ENCODE data around the gene TATDN3. TPM values are rescaled to one million over a fixed set of nuclear protein-coding genes. Genes with fewer than 3 reads are reported as not detected.
A peak's percentile ranks its signal among the peaks of the same experiment; 100 is the strongest.
"Not testable (repeated sequence)": the region's sequence is repeated elsewhere in the genome, so short reads cannot be mapped to it uniquely, and the experiment has no call there.

The TATDN3 gene
- total RNA-seq, 2 experiments from 2014 or later: 18.6 to 20.2 TPM

- Mint-ChIP-seq H3K27me3 (no peaks in the 10 kb centered on the region), H3K4me3 (no peak overlapping the region), H3K4me1 (peaks cover 19% of the 10 kb centered on the region), H3K9me3 (no peaks in the 10 kb centered on the region), H3K27ac (no peak overlapping the region), H3K36me3 (ENCODE audit: low read depth) (peaks cover 36% of the 10 kb centered on the region)
- peak; percentile 66 for DNase-seq
- POLR2A ChIA-PET: no interaction called here
- CTCF ChIA-PET: interaction anchor here (0.5 to 4.4 kb wide), 6 partner anchors 9 to 95 kb away, joined by 3 to 29 read pairs (median 6); no protein-coding TSS in a partner anchor
Observed at GRCh38 chr1:212760126-212760823, 31.4 kb upstream of the TATDN3 start.

- DNase-seq: no peak
- peaks cover 23% of the 10 kb centered on the region for H3K4me1 Mint-ChIP-seq
- H3K4me3 Mint-ChIP-seq: no peak overlapping the region
- CTCF ChIA-PET: interaction anchor here (0.7 to 4.7 kb wide), 11 partner anchors 11 to 306 kb away, joined by 3 to 39 read pairs (median 3); partner anchors contain the start of gene BATF3
- no peaks in the 10 kb centered on the region for H3K27me3 Mint-ChIP-seq
- H3K36me3 Mint-ChIP-seq (ENCODE audit: low read depth): peaks cover 50% of the 10 kb centered on the region
- no peak overlapping the region for H3K27ac Mint-ChIP-seq
- peaks cover 10% of the 10 kb centered on the region for H3K9me3 Mint-ChIP-seq
- POLR2A ChIA-PET: interaction anchor here (0.6 to 1.4 kb wide), 2 partner anchors 97 to 114 kb away, joined by 3 read pairs; no protein-coding TSS in a partner anchor
Observed at GRCh38 chr1:212762234-212762633, 29.5 kb upstream of the TATDN3 start.

GRCh38 chr1:212762839-212763238 is 28.9 kb upstream of the TATDN3 start:
- CTCF ChIA-PET: interaction anchor here (0.7 to 4.7 kb wide), 7 partner anchors 12 to 273 kb away, joined by 3 to 39 read pairs (median 3); no protein-coding TSS in a partner anchor
- no peaks in the 10 kb centered on the region for H3K27me3 Mint-ChIP-seq
- H3K4me1 Mint-ChIP-seq: peaks cover 29% of the 10 kb centered on the region
- H3K36me3 Mint-ChIP-seq (ENCODE audit: low read depth): peaks cover 56% of the 10 kb centered on the region
- no peak overlapping the region for H3K27ac Mint-ChIP-seq
- no peak for DNase-seq
- POLR2A ChIA-PET: interaction anchor here (1.0 kb wide), 1 partner anchor 9 kb away, joined by 3 read pairs; no protein-coding TSS in a partner anchor
- peaks cover 16% of the 10 kb centered on the region for H3K9me3 Mint-ChIP-seq
- no peak overlapping the region for H3K4me3 Mint-ChIP-seq

GRCh38 chr1:212764718-212765281 is 26.9 kb upstream of the TATDN3 start:
- H3K4me3 Mint-ChIP-seq, H3K27me3 Mint-ChIP-seq, H3K27ac Mint-ChIP-seq, DNase-seq, POLR2A ChIA-PET: not testable (repeated sequence)
- Mint-ChIP-seq H3K4me1 (peaks cover 44% of the 10 kb centered on the region), H3K9me3 (peaks cover 30% of the 10 kb centered on the region), H3K36me3 (ENCODE audit: low read depth) (peaks cover 73% of the 10 kb centered on the region)
- CTCF ChIA-PET: interaction anchor here (0.7 to 4.7 kb wide), 2 partner anchors 14 to 100 kb away, joined by 4 to 39 read pairs; no protein-coding TSS in a partner anchor

- Mint-ChIP-seq H3K36me3 (ENCODE audit: low read depth) (peaks cover 80% of the 10 kb centered on the region), H3K4me1 (peaks cover 46% of the 10 kb centered on the region), H3K9me3 (peaks cover 38% of the 10 kb centered on the region)
- H3K4me3 Mint-ChIP-seq, H3K27ac Mint-ChIP-seq, POLR2A ChIA-PET, DNase-seq, H3K27me3 Mint-ChIP-seq: not testable (repeated sequence)
- CTCF ChIA-PET: interaction anchor here (1.0 kb wide), 1 partner anchor 102 kb away, joined by 5 read pairs; no protein-coding TSS in a partner anchor
Observed at GRCh38 chr1:212766825-212767224, 24.9 kb upstream of the TATDN3 start.

GRCh38 chr1:212769459-212770167 is 22.1 kb upstream of the TATDN3 start:
- ChIA-PET CTCF (interaction anchor here (0.5 to 2.4 kb wide), 14 partner anchors 10 to 313 kb away, joined by 3 to 11 read pairs (median 4); partner anchors contain the start of gene BATF3), POLR2A (interaction anchor here (0.9 to 1.9 kb wide), 5 partner anchors 22 to 292 kb away, joined by 3 to 8 read pairs (median 4); partner anchors contain the start of genes ATF3, NSL1 and TATDN3)
- Mint-ChIP-seq H3K9me3 (peaks cover 41% of the 10 kb centered on the region), H3K4me1 (peaks cover 40% of the 10 kb centered on the region), H3K27ac (peak overlapping the region; percentile 10), H3K36me3 (ENCODE audit: low read depth) (peaks cover 82% of the 10 kb centered on the region), H3K4me3 (peak overlapping the region; percentile 8), H3K27me3 (no peaks in the 10 kb centered on the region)
- no peak for DNase-seq

- ChIA-PET POLR2A (interaction anchor here (0.8 to 0.9 kb wide), 2 partner anchors 20 to 48 kb away, joined by 3 to 4 read pairs; no protein-coding TSS in a partner anchor), CTCF (interaction anchor here (0.7 to 3.6 kb wide), 5 partner anchors 10 to 315 kb away, joined by 3 to 14 read pairs (median 5); no protein-coding TSS in a partner anchor)
- no peaks in the 10 kb centered on the region for H3K27me3 Mint-ChIP-seq
- no peak overlapping the region for H3K4me3 Mint-ChIP-seq
- H3K4me1 Mint-ChIP-seq: peaks cover 33% of the 10 kb centered on the region
- DNase-seq: no peak
- H3K27ac Mint-ChIP-seq: no peak overlapping the region
- peaks cover 38% of the 10 kb centered on the region for H3K9me3 Mint-ChIP-seq
- peaks cover 76% of the 10 kb centered on the region for H3K36me3 Mint-ChIP-seq (ENCODE audit: low read depth)
Observed at GRCh38 chr1:212771341-212771740, 20.4 kb upstream of the TATDN3 start.

- peaks cover 25% of the 10 kb centered on the region for H3K9me3 Mint-ChIP-seq
- no peaks in the 10 kb centered on the region for H3K27me3 Mint-ChIP-seq
- ChIA-PET CTCF (interaction anchor here (1.1 to 3.6 kb wide), 4 partner anchors 9 to 108 kb away, joined by 3 to 14 read pairs (median 5); no protein-coding TSS in a partner anchor), POLR2A (no interaction called here)
- peaks cover 64% of the 10 kb centered on the region for H3K36me3 Mint-ChIP-seq (ENCODE audit: low read depth)
- H3K27ac Mint-ChIP-seq: no peak overlapping the region
- peaks cover 25% of the 10 kb centered on the region for H3K4me1 Mint-ChIP-seq
- H3K4me3 Mint-ChIP-seq: no peak overlapping the region
- no peak for DNase-seq
Observed at GRCh38 chr1:212773011-212773410, 18.7 kb upstream of the TATDN3 start.

GRCh38 chr1:212774584-212774983 is 17.1 kb upstream of the TATDN3 start:
- peaks cover 54% of the 10 kb centered on the region for H3K36me3 Mint-ChIP-seq (ENCODE audit: low read depth)
- peaks cover 13% of the 10 kb centered on the region for H3K9me3 Mint-ChIP-seq
- no peaks in the 10 kb centered on the region for H3K27me3 Mint-ChIP-seq
- no peak overlapping the region for H3K4me3 Mint-ChIP-seq
- no peak overlapping the region for H3K27ac Mint-ChIP-seq
- ChIA-PET CTCF (no interaction called here), POLR2A (no interaction called here)
- DNase-seq: no peak
- H3K4me1 Mint-ChIP-seq: peaks cover 11% of the 10 kb centered on the region

- no peak for DNase-seq
- POLR2A ChIA-PET: no interaction called here
- Mint-ChIP-seq H3K4me3 (no peak overlapping the region), H3K27ac (no peak overlapping the region), H3K36me3 (ENCODE audit: low read depth) (peaks cover 47% of the 10 kb centered on the region), H3K4me1 (peaks cover 5% of the 10 kb centered on the region), H3K27me3 (no peaks in the 10 kb centered on the region), H3K9me3 (peaks cover 6% of the 10 kb centered on the region)
- CTCF ChIA-PET: no interaction called here
Observed at GRCh38 chr1:212775241-212775640, 16.5 kb upstream of the TATDN3 start.

GRCh38 chr1:212777151-212777550 is 14.5 kb upstream of the TATDN3 start:
- DNase-seq: no peak
- ChIA-PET POLR2A (interaction anchor here (0.8 to 2.0 kb wide), 3 partner anchors 14 to 219 kb away, joined by 3 to 6 read pairs (median 3); partner anchors contain the start of genes ATF3 and NSL1), CTCF (interaction anchor here (0.7 to 2.2 kb wide), 8 partner anchors 15 to 321 kb away, joined by 3 to 14 read pairs (median 4); no protein-coding TSS in a partner anchor)
- Mint-ChIP-seq H3K4me3 (no peak overlapping the region), H3K36me3 (ENCODE audit: low read depth) (peaks cover 34% of the 10 kb centered on the region), H3K27me3 (no peaks in the 10 kb centered on the region), H3K4me1 (peaks cover 2% of the 10 kb centered on the region), H3K9me3 (no peaks in the 10 kb centered on the region), H3K27ac (no peak overlapping the region)

GRCh38 chr1:212779086-212779485 is 12.6 kb upstream of the TATDN3 start:
- POLR2A ChIA-PET, H3K9me3 Mint-ChIP-seq, DNase-seq, H3K27ac Mint-ChIP-seq, CTCF ChIA-PET, H3K27me3 Mint-ChIP-seq, H3K4me3 Mint-ChIP-seq: not testable (repeated sequence)
- peaks cover 35% of the 10 kb centered on the region for H3K36me3 Mint-ChIP-seq (ENCODE audit: low read depth)
- H3K4me1 Mint-ChIP-seq: peaks cover 16% of the 10 kb centered on the region

Measured in activated CD4-positive, alpha-beta memory T cell treated with anti-CD3 and anti-CD28 coated beads, Interleukin-2, amount 10 ng/mL, durations not matched to agents 7 days and 5 days (primary cell).